ENCODE measurements around the gene ID3.

DNA sequence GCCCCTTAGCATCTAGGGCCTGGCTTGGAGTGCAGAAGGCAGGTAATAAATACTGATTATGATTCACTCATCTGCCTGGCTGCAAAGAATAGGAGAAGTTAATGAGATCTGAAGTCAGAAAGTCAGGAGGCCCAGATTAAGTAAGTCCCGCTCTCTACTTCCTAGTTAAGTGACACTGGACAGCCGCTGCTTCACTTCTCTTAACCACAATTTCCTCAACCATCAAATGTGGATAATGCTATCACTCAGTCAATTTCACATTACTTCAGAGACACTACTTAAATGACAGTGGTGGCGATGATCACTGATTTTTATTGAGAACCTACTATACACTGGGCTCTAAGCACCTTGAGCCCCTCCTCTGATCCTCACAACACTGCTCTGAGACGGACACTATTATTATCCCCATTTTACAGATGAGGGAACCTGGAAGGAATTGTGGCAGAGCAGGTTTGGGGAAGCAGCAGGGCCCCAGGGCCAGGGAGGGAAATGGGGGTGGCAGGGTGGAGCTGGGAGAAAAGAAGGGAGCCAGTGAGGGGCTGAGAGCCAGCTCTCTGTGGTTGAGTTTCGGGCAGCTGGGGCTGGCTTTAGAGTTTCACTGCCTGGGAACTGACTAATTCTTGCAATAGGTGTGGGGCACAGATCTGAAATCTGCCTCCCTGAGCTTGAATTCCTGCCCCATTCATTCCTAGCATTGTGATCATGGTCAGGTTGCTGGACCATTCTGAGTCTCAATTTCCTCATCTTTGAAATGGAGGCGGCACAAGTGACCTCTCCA is 25.9 kb downstream of the ID3 start:
- TF ChIP-seq CTCF (IDR thresholded peaks at IDR 0.05; ENCODE audit: control extremely low read depth in 1 of 3, insufficient read depth in 1 of 3, low read depth in 1 of 3, low read length in 3 of 3) (no peak), POLR2A (IDR thresholded peaks at IDR 0.05; ENCODE audit: control extremely low read depth in 1 of 2, low read depth in 2 of 2, low read length in 2 of 2) (no peak), EZH2 (IDR thresholded peaks at IDR 0.05; ENCODE audit: low read depth, low read length, severe bottlenecking) (no peak), POLR2AphosphoS5 (IDR thresholded peaks at IDR 0.05; ENCODE audit: low read depth, low read length) (no peak), HDAC6 (IDR thresholded peaks at IDR 0.05; ENCODE audit: low read depth, low read length) (no peak), YY1 (IDR thresholded peaks at IDR 0.05; ENCODE audit: low read depth, low read length) (no peak), USF2 (IDR thresholded peaks at IDR 0.05; ENCODE audit: low read length) (no peak), SIN3A (conservative IDR thresholded peaks at IDR 0.05 in 1 of 2, IDR thresholded peaks at IDR 0.05 in 1 of 2; ENCODE audit: low read depth in 1 of 2, low read length in 2 of 2) (no peak), GABPA (IDR thresholded peaks at IDR 0.05; ENCODE audit: borderline replicate concordance, insufficient read depth, low read length) (no peak), CREB1 (IDR thresholded peaks at IDR 0.05) (no peak), EP300 (IDR thresholded peaks at IDR 0.05; ENCODE audit: borderline replicate concordance in 1 of 2, low read depth in 2 of 2, low read length in 2 of 2) (no peak), GTF2F1 (IDR thresholded peaks at IDR 0.05; ENCODE audit: borderline replicate concordance, low read depth, low read length) (no peak), E2F6 (IDR thresholded peaks at IDR 0.05) (no peak)

All from H1 (cell line).